GM11168 (cell line): ENCODE results near the gene CCT5.
"Not testable (repeated sequence)": the region's sequence is repeated elsewhere in the genome, so short reads cannot be mapped to it uniquely, and the experiment has no call there.

Source experiments
- in situ Hi-C: fragments of 300-500 bp; cut with MboI; formaldehyde crosslinking; loops from one replicate; pipeline ENCODE4 v1.12.0; 2022; ENCODE audit warnings: low sequenced_read_pairs; ENCODE audit not compliant: unreplicated experiment

CCT5 gene

DNA sequence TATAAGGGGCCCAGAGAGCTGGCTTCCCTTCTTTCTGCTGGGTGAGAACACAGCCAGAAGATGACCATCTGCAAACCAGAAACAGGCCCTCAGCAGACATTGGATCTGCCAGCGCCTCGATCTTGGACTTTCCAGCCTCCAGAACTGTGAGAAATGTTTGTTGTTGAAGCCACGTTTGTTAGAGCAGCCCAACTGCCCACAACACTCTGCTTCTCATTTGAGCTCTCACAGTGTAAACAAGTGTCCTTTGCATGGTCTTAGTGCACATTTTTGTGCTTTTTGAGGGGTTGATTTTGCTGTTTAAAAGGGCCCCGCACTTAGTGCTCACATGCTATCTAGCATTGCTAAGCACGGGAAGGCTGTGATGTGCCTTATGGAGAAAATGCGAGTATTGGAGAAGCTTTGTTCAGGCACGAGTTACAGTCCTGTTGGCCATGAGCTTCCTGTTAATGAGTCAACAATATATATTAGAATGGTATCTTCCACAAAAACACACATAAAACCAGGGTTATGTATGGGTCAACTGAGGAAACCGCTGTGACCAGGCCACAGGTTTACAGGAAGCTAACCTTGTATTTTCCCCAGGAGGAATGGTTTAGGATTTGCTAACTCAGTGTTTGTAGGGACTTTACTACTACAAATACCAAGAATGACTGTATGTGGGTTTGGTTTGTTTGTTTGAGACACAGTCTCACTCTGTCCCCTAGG lies 45.7 kb downstream of the CCT5 start:
- in situ Hi-C loops, result loop anchor here (25.0 kb wide), 1 partner anchor 117 kb away; no protein-coding TSS in a partner anchor

GRCh38 chr5:10297646-10298204 lies 47.6 kb downstream of the CCT5 start:
- in situ Hi-C loops, result loop anchor here (25.0 kb wide), 1 partner anchor 115 kb away; no protein-coding TSS in a partner anchor

GRCh38 chr5:10300246-10300645 lies 50.2 kb downstream of the CCT5 start:
- in situ Hi-C loops, result no loop called here

GRCh38 chr5:10301266-10301665 lies 51.2 kb downstream of the CCT5 start:
- in situ Hi-C loops, result no loop called here

- in situ Hi-C loops, result no loop called here
Measured at GRCh38 chr5:10301842-10302610, 51.9 kb downstream of the CCT5 start.

DNA sequence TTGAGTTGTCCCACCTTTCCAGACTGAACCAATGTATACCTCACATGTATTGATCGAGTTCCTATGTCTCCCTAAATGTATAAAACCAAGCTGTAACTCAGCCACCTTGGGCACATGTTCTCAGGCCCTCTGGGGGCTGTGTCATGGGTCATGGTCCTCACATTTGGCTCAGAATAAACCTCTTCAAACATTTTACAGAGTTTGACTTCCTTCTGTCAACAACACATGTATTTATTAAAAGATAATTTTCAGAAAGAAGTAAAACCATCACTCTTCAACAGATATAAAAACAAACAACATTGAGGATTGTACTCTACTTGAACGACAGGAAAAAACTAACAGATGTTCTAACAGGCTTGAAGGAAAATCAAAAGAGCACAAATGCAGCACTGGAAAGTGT lies 53.1 kb downstream of the CCT5 start:
- in situ Hi-C loops, result no loop called here

GRCh38 chr5:10303699-10304170 lies 53.7 kb downstream of the CCT5 start:
- in situ Hi-C loops, result no loop called here

DNA sequence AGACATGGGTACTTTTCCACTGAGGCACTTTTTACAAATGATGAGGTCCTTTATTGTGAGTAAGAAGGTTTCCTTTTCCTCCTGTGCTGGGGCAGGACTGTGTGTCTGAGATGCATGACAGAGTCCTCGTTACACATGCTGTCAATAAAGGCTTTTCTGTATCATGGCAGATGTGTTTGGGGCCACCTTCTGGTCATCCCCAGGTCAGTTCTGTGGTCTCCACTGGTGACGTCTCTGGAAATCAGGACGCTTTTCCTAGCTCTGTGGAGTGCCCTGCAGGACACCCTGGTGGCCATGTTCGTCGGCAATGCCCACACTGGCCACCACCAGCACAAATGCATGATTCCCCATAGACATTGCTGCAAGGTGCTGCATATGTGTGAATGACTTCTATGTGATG lies 54.9 kb downstream of the CCT5 start:
- in situ Hi-C loops, result no loop called here

- in situ Hi-C loops, result no loop called here
Measured at GRCh38 chr5:10306114-10306513, 56.0 kb downstream of the CCT5 start.

- in situ Hi-C loops, result no loop called here
Measured at GRCh38 chr5:10306806-10307205, 56.7 kb downstream of the CCT5 start.

GRCh38 chr5:10307206-10308148 lies 57.4 kb downstream of the CCT5 start, which contains the start of gene CMBL:
TSS of gene CMBL (minus strand) at chr5:10307902. CDS start at chr5:10290762, 17,140 bp downstream.
- in situ Hi-C loops, result no loop called here

GRCh38 chr5:10308844-10309243 lies 58.8 kb downstream of the CCT5 start:
- in situ Hi-C loops, result no loop called here

GRCh38 chr5:10310066-10310779 lies 60.1 kb downstream of the CCT5 start:
- in situ Hi-C loops, result no loop called here

GRCh38 chr5:10310835-10311570 lies 60.9 kb downstream of the CCT5 start:
- in situ Hi-C loops, result not testable (repeated sequence)

- in situ Hi-C loops, result no loop called here
Measured at GRCh38 chr5:10311595-10312425, 61.7 kb downstream of the CCT5 start.

GRCh38 chr5:10315201-10315600 lies 65.1 kb downstream of the CCT5 start:
- in situ Hi-C loops, result no loop called here
